Omental fat pad (tissue), 4 donors: ENCODE data around the gene NFATC1. TPM values are rescaled to one million over a fixed set of nuclear protein-coding genes. Genes with fewer than 3 reads are reported as not detected.
"Not testable (repeated sequence)": the region's sequence is repeated elsewhere in the genome, so short reads cannot be mapped to it uniquely, and the experiment has no call there.

Experiments
- ATAC-seq: fragments of 150-250 bp; one replicate; pipeline ENCODE4 v1.9.1; 2016; ENCODE audit warnings: mild to moderate bottlenecking, moderate library complexity; ENCODE audit not compliant: low FRiP score
- DNase-seq: peaks from one replicate; pipeline ENCODE4 v3.0.0-alpha.2; 2019; ENCODE audit warnings: low spot score
- CTCF ChIP-seq, 3 donors: fragments of 450-650 bp; IDR thresholded peaks; one replicate each; pipeline ENCODE4 v1.5.1; 2016 to 2017; ENCODE audit warnings: antibody characterized with exemption in 3 of 3, mild to moderate bottlenecking in 3 of 3, moderate library complexity in 2 of 3
- total RNA-seq, 4 donors: library from RNA; depleted of rRNA; stranded (reverse); fragments of >200 nt; gene quantifications; one replicate each; pipeline ENCODE4 v1.1.0, GENCODE V29; 2016

Gene NFATC1
- total RNA-seq, 4 donors from 2014 or later: 10.7 to 57.4 (median 19.1) TPM

- ATAC-seq (no peak), DNase-seq (no peak)
- TF ChIP-seq CTCF (IDR thresholded peaks at IDR 0.05): no peak
Measured at GRCh38 chr18:79501006-79501405, 105.3 kb downstream of the NFATC1 start.

GRCh38 chr18:79502782-79503181 is 107.1 kb downstream of the NFATC1 start:
- no peak for ATAC-seq
- no peak for DNase-seq
- TF ChIP-seq CTCF (IDR thresholded peaks at IDR 0.05): no peak

DNA sequence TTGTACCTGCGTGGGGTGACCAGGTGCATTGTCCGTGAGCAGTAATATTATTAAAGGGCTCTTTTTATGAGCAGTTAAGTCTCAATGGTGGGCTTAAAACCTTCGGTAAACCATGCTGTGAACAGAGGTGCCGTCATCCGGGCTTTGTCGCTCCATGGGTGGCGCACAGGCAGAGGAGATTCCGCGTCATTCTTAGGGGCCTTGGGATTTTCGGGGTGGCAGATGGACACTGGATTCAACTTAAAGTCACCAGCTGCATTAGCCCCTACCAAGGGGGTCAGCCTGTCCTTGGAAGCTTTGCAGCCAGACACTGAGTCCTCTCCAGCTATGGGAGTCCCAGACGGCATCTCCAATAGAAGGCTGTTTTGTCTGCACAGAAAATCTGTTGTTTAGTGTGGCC is 107.7 kb downstream of the NFATC1 start:
- TF ChIP-seq CTCF (IDR thresholded peaks at IDR 0.05): no peak
- peak; percentile 18 for DNase-seq
- no peak for ATAC-seq

- ATAC-seq (no peak), DNase-seq (peak; percentile 9)
- no peak for TF ChIP-seq CTCF (IDR thresholded peaks at IDR 0.05)
Measured at GRCh38 chr18:79504034-79504433, 108.3 kb downstream of the NFATC1 start.

GRCh38 chr18:79504495-79504894 is 108.8 kb downstream of the NFATC1 start:
- ATAC-seq, DNase-seq: not testable (repeated sequence)

DNA sequence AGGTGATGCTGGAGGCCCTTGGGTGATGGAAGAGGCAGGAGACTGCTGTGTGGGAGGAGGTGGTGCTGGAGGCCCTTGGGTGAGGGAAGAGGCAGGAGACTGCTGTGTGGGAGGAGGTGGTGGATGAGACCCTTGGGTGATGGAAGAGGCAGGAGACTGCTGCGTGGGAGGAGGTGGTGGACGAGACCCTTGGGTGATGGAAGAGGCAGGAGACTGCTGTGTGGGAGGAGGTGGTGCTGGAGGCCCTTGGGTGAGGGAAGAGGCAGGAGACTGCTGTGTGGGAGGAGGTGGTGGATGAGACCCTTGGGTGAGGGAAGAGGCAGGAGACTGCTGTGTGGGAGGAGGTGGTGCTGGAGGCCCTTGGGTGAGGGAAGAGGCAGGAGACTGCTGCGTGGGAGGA is 109.7 kb downstream of the NFATC1 start:
- not testable (repeated sequence) for DNase-seq, ATAC-seq

GRCh38 chr18:79506191-79507075 is 110.7 kb downstream of the NFATC1 start:
- TF ChIP-seq CTCF (IDR thresholded peaks at IDR 0.05): no peak
- ATAC-seq (peak; percentile 13), DNase-seq (peak; percentile 23)

DNA sequence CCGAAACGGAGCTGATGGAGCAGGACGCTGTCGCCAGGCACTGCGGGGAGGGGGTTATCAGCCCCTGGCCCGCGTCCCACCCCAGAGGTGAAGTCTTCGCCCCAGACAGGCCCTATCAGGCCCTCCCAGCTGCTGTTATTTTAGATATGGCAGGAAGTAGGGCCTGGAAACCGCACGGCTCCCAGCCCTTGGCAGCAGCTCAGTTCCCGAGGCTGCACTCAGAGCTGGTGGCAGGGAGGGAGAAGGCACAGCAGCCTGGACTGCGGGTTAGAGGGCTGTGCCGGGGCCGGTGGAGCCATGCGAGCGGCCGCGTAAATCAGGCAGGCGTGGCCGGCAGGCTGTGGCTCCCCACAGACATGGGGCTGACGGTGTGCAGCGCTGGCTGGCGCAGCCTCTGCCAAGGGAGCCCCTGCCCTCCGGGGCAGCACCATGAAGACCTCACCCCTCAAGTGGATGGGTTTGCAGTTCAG is 111.4 kb downstream of the NFATC1 start:
- DNase-seq: peak; percentile 21
- peak; percentile 35 for ATAC-seq
- no peak for TF ChIP-seq CTCF (IDR thresholded peaks at IDR 0.05)
